Ovary (tissue), 3 donors: ENCODE measurements around the gene GINS3.

Experiments used
- CTCF ChIP-seq, 3 donors: fragments of 450-650 bp in 2 of 3; fragments of 200-600 bp in 1 of 3; IDR thresholded peaks; one replicate each; pipeline versions ENCODE4 v1.5.1 to v1.8.0; 2016 to 2022; ENCODE audit warnings: antibody characterized with exemption in 3 of 3, mild to moderate bottlenecking in 1 of 3
- POLR2A ChIP-seq: fragments of 450-650 bp; IDR thresholded peaks from one replicate; pipeline ENCODE4 v1.6.1; 2017; ENCODE audit warnings: antibody characterized with exemption, mild to moderate bottlenecking, moderate library complexity
- donor health status: DM: no; HTN: no; CAD: no.

DNA sequence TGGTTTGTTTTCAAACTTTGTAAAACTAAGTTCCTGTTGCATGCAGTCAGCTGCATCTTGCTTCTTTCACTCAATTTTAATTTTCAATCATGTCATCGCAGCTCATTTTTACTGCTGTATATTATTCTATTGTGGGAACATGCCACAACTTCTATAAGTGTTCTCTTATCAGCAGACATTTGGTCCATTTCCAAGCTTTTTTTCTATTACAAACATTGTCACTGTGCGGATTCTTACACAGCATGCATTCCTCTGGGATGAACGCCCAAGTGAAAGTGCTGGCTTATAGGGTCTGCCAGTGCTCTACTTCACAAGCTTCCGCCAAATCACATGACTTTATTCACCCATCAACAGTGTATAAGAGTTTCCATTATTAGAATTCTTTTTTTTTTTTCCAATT, 22.7 kb downstream of the GINS3 start:
- TF ChIP-seq CTCF (IDR thresholded peaks at IDR 0.05), result no peak
- TF ChIP-seq POLR2A, result no peak
